SK-N-SH (cell line): ENCODE results near the gene HTRA3.

Experiments used
- CHD2 ChIP-seq: fragments of 150-350 bp; IDR thresholded peaks from 2 replicates; pipeline ENCODE4 v1.6.1; 2018; ENCODE audit warnings: low read length; ENCODE audit not compliant: partially characterized antibody
- ELF1 ChIP-seq: IDR thresholded peaks from 2 replicates; pipeline ENCODE4 v1.4.0; 2012
- EP300 ChIP-seq, 2 experiments: IDR thresholded peaks; 2 replicates each; pipeline versions ENCODE4 v1.4.0 to v1.6.1; 2012; ENCODE audit warnings: borderline replicate concordance in 1 of 2, low read depth in 1 of 2, low read length in 1 of 2
- NRF1 ChIP-seq: IDR thresholded peaks from 2 replicates; pipeline ENCODE4 v1.6.1; 2012; ENCODE audit warnings: low read depth, mild to moderate bottlenecking, low read length
- POLR2AphosphoS5 ChIP-seq: IDR thresholded peaks from 2 replicates; pipeline ENCODE4 v1.6.1; 2012; ENCODE audit warnings: low read depth, low read length
- RCOR1 ChIP-seq: fragments of 150-350 bp; IDR thresholded peaks from 2 replicates; pipeline ENCODE4 v1.6.1; 2017; ENCODE audit warnings: antibody characterized with exemption, low read length
- RFX5 ChIP-seq: IDR thresholded peaks from 2 replicates; pipeline ENCODE4 v1.6.1; 2012; ENCODE audit warnings: mild to moderate bottlenecking, improper control_type of control experiment, low read length
- TAF1 ChIP-seq: IDR thresholded peaks from 2 replicates; pipeline ENCODE4 v1.6.1; 2012; ENCODE audit warnings: low read depth, mild to moderate bottlenecking, low read length, moderate library complexity, borderline replicate concordance
- TF ChIP-seq, protein P1 (sequence below): fragments of 200-600 bp; sonication (generic); IDR thresholded peaks from 2 replicates; pipeline ENCODE4 v1.6.1; 2017; ENCODE audit warnings: antibody characterized with exemption, mild to moderate bottlenecking, moderate library complexity
- TF ChIP-seq, protein P2 (sequence below): IDR thresholded peaks from 2 replicates; pipeline ENCODE4 v1.6.1; 2012; ENCODE audit warnings: mild to moderate bottlenecking, low read depth, low read length, moderate library complexity
- TF ChIP-seq, protein P3 (sequence below): fragments of 150-350 bp; IDR thresholded peaks from 2 replicates; pipeline ENCODE4 v1.6.1; 2017; ENCODE audit warnings: antibody characterized with exemption, low read length, low read depth, borderline replicate concordance
- TF ChIP-seq, protein P4 (sequence below): IDR thresholded peaks from 2 replicates; pipeline ENCODE4 v1.4.0; 2012; ENCODE audit warnings: low read depth

DNA sequence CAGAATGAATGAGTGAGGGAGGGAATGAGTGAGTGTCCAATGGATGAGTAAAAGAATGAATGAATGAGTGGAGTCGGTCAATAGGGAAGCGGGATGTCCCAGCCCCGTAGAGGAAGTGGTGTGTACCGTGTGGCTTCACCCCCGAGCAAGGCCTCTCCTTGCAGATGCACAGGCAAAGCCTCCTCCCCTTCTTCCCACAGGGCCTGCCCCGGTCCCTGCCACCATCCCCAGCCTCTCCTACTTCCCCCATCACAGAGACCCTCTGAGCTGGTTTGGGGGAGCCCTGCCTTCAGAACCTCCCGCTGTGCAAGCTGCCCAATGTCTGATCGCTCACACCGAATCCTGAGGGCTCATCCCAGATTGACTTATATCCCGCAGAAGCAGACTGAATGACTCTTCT is 13.6 kb downstream of the HTRA3 start:
- TF ChIP-seq, protein P1, sequence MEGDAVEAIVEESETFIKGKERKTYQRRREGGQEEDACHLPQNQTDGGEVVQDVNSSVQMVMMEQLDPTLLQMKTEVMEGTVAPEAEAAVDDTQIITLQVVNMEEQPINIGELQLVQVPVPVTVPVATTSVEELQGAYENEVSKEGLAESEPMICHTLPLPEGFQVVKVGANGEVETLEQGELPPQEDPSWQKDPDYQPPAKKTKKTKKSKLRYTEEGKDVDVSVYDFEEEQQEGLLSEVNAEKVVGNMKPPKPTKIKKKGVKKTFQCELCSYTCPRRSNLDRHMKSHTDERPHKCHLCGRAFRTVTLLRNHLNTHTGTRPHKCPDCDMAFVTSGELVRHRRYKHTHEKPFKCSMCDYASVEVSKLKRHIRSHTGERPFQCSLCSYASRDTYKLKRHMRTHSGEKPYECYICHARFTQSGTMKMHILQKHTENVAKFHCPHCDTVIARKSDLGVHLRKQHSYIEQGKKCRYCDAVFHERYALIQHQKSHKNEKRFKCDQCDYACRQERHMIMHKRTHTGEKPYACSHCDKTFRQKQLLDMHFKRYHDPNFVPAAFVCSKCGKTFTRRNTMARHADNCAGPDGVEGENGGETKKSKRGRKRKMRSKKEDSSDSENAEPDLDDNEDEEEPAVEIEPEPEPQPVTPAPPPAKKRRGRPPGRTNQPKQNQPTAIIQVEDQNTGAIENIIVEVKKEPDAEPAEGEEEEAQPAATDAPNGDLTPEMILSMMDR: no peak
- TF ChIP-seq, protein P2, sequence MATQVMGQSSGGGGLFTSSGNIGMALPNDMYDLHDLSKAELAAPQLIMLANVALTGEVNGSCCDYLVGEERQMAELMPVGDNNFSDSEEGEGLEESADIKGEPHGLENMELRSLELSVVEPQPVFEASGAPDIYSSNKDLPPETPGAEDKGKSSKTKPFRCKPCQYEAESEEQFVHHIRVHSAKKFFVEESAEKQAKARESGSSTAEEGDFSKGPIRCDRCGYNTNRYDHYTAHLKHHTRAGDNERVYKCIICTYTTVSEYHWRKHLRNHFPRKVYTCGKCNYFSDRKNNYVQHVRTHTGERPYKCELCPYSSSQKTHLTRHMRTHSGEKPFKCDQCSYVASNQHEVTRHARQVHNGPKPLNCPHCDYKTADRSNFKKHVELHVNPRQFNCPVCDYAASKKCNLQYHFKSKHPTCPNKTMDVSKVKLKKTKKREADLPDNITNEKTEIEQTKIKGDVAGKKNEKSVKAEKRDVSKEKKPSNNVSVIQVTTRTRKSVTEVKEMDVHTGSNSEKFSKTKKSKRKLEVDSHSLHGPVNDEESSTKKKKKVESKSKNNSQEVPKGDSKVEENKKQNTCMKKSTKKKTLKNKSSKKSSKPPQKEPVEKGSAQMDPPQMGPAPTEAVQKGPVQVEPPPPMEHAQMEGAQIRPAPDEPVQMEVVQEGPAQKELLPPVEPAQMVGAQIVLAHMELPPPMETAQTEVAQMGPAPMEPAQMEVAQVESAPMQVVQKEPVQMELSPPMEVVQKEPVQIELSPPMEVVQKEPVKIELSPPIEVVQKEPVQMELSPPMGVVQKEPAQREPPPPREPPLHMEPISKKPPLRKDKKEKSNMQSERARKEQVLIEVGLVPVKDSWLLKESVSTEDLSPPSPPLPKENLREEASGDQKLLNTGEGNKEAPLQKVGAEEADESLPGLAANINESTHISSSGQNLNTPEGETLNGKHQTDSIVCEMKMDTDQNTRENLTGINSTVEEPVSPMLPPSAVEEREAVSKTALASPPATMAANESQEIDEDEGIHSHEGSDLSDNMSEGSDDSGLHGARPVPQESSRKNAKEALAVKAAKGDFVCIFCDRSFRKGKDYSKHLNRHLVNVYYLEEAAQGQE: no peak
- TF ChIP-seq RCOR1 (no peak), EP300 (IDR thresholded peaks at IDR 0.05; ENCODE audit: borderline replicate concordance in 1 of 2, low read depth in 1 of 2, low read length in 1 of 2) (no peak), ELF1 (no peak), TAF1 (no peak), POLR2AphosphoS5 (no peak), CHD2 (no peak), NRF1 (no peak), RFX5 (no peak)
- TF ChIP-seq, protein P3, sequence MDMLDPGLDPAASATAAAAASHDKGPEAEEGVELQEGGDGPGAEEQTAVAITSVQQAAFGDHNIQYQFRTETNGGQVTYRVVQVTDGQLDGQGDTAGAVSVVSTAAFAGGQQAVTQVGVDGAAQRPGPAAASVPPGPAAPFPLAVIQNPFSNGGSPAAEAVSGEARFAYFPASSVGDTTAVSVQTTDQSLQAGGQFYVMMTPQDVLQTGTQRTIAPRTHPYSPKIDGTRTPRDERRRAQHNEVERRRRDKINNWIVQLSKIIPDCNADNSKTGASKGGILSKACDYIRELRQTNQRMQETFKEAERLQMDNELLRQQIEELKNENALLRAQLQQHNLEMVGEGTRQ: no peak
- TF ChIP-seq, protein P4, sequence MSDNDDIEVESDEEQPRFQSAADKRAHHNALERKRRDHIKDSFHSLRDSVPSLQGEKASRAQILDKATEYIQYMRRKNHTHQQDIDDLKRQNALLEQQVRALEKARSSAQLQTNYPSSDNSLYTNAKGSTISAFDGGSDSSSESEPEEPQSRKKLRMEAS: no peak
